ENCODE results near the gene FBXW8.
A peak's percentile ranks its signal among the peaks of the same experiment; 100 is the strongest.

The FBXW8 gene

GRCh38 chr12:116901612-116902011, 9.1 kb upstream of the FBXW8 start:
- no peak for TF ChIP-seq CTCF (IDR thresholded peaks at IDR 0.05; ENCODE audit: extremely low read depth, missing control alignments)

GRCh38 chr12:116903818-116904217, 6.9 kb upstream of the FBXW8 start:
- no peak for DNase-seq (ENCODE audit: low spot score)
- TF ChIP-seq CTCF (IDR thresholded peaks at IDR 0.05; ENCODE audit: extremely low read depth, missing control alignments): no peak

More at GRCh38 chr12:116901612-116902011, 9.1 kb upstream of the FBXW8 start:
- no peak for DNase-seq (ENCODE audit: low spot score)

GRCh38 chr12:116906285-116906684, 4.5 kb upstream of the FBXW8 start:
- no peak for TF ChIP-seq CTCF (IDR thresholded peaks at IDR 0.05; ENCODE audit: extremely low read depth, missing control alignments)
- DNase-seq (ENCODE audit: low spot score): no peak

GRCh38 chr12:116910280-116910644, 488 bp upstream of the FBXW8 start:
- no peak for DNase-seq (ENCODE audit: low spot score)
- no peak for TF ChIP-seq CTCF (IDR thresholded peaks at IDR 0.05; ENCODE audit: extremely low read depth, missing control alignments)

GRCh38 chr12:116915326-116915725, 4.6 kb downstream of the FBXW8 start:
- TF ChIP-seq CTCF (IDR thresholded peaks at IDR 0.05; ENCODE audit: extremely low read depth, missing control alignments): no peak
- DNase-seq (ENCODE audit: low spot score): no peak

- DNase-seq (ENCODE audit: low spot score): no peak
Observed at GRCh38 chr12:116916122-116916521, 5.4 kb downstream of the FBXW8 start.

GRCh38 chr12:116916714-116917114, 6.0 kb downstream of the FBXW8 start:
- DNase-seq (ENCODE audit: low spot score): peak; percentile 33
- TF ChIP-seq CTCF (IDR thresholded peaks at IDR 0.05; ENCODE audit: extremely low read depth, missing control alignments): no peak

More at GRCh38 chr12:116916122-116916521, 5.4 kb downstream of the FBXW8 start:
- TF ChIP-seq CTCF (IDR thresholded peaks at IDR 0.05; ENCODE audit: extremely low read depth, missing control alignments): no peak

Data from GM20000 (cell line).